OCI-LY3 (cell line): ENCODE measurements around the gene BTBD2.

Experiments used
- H2AFZ ChIP-seq: fragments of 200-600, 300-600 bp; shearing (Covaris generic); 2 replicates; pipeline ENCODE4 v1.6.0; 2014; ENCODE audit warnings: antibody characterized with exemption, low read depth, low read length
- H3K27ac ChIP-seq: fragments of 200-600, 300-600 bp; sonication (generic); 2 replicates; pipeline ENCODE4 v1.5.1; 2014; ENCODE audit warnings: mild to moderate bottlenecking, low read length, moderate library complexity, mixed read lengths
- H3K27me3 ChIP-seq: fragments of 200-600, 300-600 bp; sonication (generic); 2 replicates; pipeline ENCODE4 v1.6.1; 2014; ENCODE audit warnings: low read depth, low read length, mixed read lengths
- H3K36me3 ChIP-seq: fragments of 200-600, 300-600 bp; sonication (generic); replicated peaks from 2 replicates; pipeline ENCODE3; 2014; ENCODE audit warnings: low read depth, low read length, mixed read lengths
- H3K4me1 ChIP-seq: fragments of 300-600, 200-600 bp; sonication (generic); 2 replicates; pipeline ENCODE4 v1.6.1; 2014; ENCODE audit warnings: low read length, mixed read lengths
- H3K4me2 ChIP-seq: fragments of 200-600, 300-600 bp; sonication (generic); 2 replicates; pipeline ENCODE4 v1.6.1; 2014; ENCODE audit warnings: low read length, mixed read lengths
- H3K4me3 ChIP-seq: fragments of 300-600, 200-600 bp; sonication (generic); 2 replicates; pipeline ENCODE4 v1.5.1; 2014; ENCODE audit warnings: antibody characterized with exemption, mild to moderate bottlenecking, low read length, moderate library complexity
- H3K79me2 ChIP-seq: fragments of 300-600, 200-600 bp; shearing (Covaris generic); 2 replicates; pipeline ENCODE4 v1.6.1; 2014; ENCODE audit warnings: mild to moderate bottlenecking, low read length, mixed read lengths
- H3K9ac ChIP-seq: fragments of 300-600, 200-600 bp; shearing (Covaris generic); 2 replicates; pipeline ENCODE4 v1.6.0; 2014; ENCODE audit warnings: mild to moderate bottlenecking, low read length, moderate library complexity
- H3K9me3 ChIP-seq: fragments of 200-600, 300-600 bp; shearing (Covaris generic); 2 replicates; pipeline ENCODE4 v1.6.1; 2014; ENCODE audit warnings: low read length, mixed read lengths; ENCODE audit not compliant: insufficient read depth
- H4K20me1 ChIP-seq: fragments of 200-600, 300-600 bp; sonication (generic); 2 replicates; pipeline ENCODE4 v1.6.1; 2016; ENCODE audit warnings: low read length, mixed read lengths; ENCODE audit not compliant: insufficient read depth
- EZH2phosphoT487 ChIP-seq: fragments of 200-600 bp; shearing (Covaris generic); IDR thresholded peaks from 2 replicates; pipeline ENCODE4 v1.6.1; 2018; ENCODE audit warnings: antibody characterized with exemption, mixed run types, low read depth
- TF ChIP-seq, protein P1 (sequence below): fragments of 200-600, 300-600 bp; sonication (generic); IDR thresholded peaks from 2 replicates; pipeline ENCODE4 v1.5.1; 2014; ENCODE audit warnings: antibody characterized with exemption, low read length, low read depth

BTBD2 gene

DNA sequence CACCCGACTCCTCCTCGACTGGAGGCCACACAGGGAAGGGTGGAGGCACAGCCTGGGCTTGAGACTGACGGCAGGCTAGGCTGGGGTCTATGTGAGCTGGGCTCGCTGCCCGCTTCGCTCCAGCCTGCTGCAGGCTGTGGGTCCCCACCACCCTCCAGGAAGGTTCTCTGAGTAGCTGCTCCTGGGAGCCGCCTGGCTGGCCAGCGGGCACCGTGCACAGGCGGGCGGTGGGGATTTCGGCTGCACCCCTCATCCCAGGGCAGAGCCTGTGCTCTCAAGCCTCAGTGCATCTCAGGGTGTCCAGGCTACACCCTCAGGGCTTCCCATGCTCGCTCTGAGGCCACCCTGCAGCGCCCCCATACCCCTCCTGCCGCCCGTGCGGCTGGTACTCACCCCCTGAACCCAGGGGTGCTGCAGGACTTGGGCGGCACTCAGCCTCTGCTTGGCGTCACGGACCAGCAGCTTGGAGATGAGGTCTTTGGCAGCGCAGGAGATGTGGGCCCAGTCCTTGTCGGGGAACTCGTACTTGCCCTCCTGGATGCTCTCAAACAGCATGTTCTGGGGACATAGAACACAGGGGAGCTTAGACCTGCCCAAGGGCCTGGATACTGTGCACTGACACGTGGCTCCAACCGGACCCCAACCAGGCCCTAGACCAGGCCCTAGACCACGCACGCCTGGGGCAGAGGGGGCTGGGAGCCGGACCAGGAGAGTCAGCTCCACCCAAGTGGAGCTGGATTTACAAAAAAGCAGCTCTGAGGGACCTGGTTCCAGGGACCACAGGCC lies 25.3 kb upstream of the BTBD2 start:
- peak overlapping the region; percentile 62 for H3K4me3 ChIP-seq
- H3K27me3 ChIP-seq: no peaks in the 10 kb centered on the region
- H3K4me1 ChIP-seq: peaks cover 47% of the 10 kb centered on the region
- H2AFZ ChIP-seq: no peak overlapping the region
- H3K79me2 ChIP-seq: peaks cover 48% of the 10 kb centered on the region
- no peak for TF ChIP-seq EZH2phosphoT487
- TF ChIP-seq, protein P1, sequence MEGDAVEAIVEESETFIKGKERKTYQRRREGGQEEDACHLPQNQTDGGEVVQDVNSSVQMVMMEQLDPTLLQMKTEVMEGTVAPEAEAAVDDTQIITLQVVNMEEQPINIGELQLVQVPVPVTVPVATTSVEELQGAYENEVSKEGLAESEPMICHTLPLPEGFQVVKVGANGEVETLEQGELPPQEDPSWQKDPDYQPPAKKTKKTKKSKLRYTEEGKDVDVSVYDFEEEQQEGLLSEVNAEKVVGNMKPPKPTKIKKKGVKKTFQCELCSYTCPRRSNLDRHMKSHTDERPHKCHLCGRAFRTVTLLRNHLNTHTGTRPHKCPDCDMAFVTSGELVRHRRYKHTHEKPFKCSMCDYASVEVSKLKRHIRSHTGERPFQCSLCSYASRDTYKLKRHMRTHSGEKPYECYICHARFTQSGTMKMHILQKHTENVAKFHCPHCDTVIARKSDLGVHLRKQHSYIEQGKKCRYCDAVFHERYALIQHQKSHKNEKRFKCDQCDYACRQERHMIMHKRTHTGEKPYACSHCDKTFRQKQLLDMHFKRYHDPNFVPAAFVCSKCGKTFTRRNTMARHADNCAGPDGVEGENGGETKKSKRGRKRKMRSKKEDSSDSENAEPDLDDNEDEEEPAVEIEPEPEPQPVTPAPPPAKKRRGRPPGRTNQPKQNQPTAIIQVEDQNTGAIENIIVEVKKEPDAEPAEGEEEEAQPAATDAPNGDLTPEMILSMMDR: no peak
- H3K9me3 ChIP-seq: no peaks in the 10 kb centered on the region
- peak overlapping the region; percentile 66 for H3K9ac ChIP-seq
- peak overlapping the region; percentile 87 for H3K27ac ChIP-seq
- H3K4me2 ChIP-seq: peak overlapping the region; percentile 70
- peaks cover 84% of the 10 kb centered on the region for H4K20me1 ChIP-seq
- H3K36me3 ChIP-seq: peaks cover 67% of the 10 kb centered on the region

DNA sequence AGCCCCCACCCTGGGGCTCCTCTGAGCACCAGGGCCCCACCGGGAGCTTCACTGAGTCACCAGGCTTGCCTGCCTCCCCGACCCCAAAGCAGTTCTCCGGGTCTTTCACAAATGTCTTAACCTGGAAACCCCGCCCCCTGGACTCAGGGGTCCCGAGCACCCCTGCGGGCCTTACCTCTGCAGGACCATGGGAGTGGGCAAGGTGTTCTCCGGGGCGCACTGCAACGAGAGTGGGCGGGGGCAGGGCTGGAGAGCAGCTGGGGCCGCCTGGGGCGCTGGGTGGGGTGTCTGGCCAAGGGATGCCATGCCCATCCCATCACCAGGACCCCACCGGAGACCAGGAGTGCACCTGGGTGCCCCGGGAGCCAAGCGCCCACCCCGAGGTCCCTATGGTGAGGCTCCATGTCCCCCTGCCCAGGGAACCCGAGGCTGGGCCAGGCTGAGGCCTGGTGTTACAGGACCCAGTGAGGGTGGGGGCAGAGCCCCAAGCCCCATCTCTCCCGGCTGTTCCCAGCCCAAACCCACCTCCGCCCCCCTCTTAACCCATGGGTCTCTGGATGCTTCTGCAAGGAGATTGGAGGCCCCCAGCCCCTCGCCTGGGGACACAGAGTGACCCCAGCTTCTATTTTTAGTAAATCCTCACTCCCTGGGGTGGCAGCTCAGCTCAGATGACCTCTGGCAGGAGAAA lies 24.6 kb upstream of the BTBD2 start:
- Histone ChIP-seq H2AFZ (no peak overlapping the region), H3K4me2 (no peak overlapping the region), H3K27me3 (no peaks in the 10 kb centered on the region), H3K4me3 (no peak overlapping the region), H3K9ac (no peak overlapping the region), H3K36me3 (peaks cover 60% of the 10 kb centered on the region), H3K9me3 (no peaks in the 10 kb centered on the region), H4K20me1 (peaks cover 77% of the 10 kb centered on the region), H3K79me2 (peaks cover 41% of the 10 kb centered on the region), H3K27ac (peak overlapping the region; percentile 87; the same call in 1 of the 2 replicates), H3K4me1 (peaks cover 42% of the 10 kb centered on the region)
- TF ChIP-seq, protein P1: no peak
- no peak for TF ChIP-seq EZH2phosphoT487

DNA sequence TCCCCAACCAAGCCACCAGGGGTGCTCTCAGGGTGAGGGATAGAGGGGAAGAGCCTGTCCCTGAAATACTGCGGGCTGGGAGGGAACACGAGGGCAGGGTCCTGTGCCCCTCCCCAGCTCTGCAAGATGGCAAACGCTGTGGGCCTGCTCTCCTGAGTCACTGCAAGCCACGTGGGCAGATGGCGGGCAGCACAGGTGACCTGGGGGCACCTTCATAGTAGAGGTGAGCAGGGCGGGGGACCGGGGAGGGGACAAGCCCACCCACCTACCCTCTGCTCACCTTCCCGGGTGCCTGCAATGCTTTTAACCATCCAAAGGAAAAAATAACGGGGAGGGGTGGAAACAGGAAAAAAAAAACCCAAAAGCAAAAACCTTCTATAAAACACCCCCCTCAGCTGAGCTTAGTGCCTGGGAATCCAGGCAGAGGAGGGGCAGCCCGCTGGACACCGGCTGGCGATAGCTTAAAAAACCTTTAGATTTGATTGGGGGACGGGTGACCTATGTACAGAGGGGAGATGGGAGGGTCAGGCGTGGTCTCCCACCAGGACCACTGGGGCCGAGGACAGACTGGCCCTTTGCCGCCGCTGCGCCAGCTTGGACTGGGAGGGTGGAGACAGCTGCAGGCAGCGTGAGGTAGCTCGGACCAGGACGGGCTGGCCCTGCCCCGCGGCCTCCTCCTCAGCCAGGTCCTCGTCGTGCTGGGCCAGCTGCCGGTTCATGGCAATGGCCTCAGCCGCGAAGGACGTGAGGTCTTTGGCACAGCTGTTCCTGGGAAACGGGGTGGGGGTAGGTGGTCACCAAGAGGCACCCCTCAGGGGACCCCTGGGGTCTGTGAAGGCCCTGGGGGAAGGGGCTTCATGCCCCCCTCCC lies 23.8 kb upstream of the BTBD2 start:
- Histone ChIP-seq H3K9ac (no peak overlapping the region), H3K36me3 (peaks cover 52% of the 10 kb centered on the region), H3K4me1 (peaks cover 34% of the 10 kb centered on the region), H3K4me2 (no peak overlapping the region), H3K27me3 (no peaks in the 10 kb centered on the region), H2AFZ (no peak overlapping the region), H3K79me2 (peaks cover 33% of the 10 kb centered on the region), H3K27ac (no peak overlapping the region), H3K9me3 (no peaks in the 10 kb centered on the region), H3K4me3 (no peak overlapping the region), H4K20me1 (peaks cover 69% of the 10 kb centered on the region)
- no peak for TF ChIP-seq EZH2phosphoT487
- TF ChIP-seq, protein P1: no peak
